KOPT-K1 (cell line): Measurements from ENCODE around the gene RGS6.

ENCODE experiments used
- H3K27ac ChIP-seq: fragments of 200-600 bp; sonication (generic); 2 replicates; pipeline ENCODE4 v1.5.1; 2016; ENCODE audit warnings: antibody characterized with exemption, mild to moderate bottlenecking, low read depth, low read length; ENCODE audit not compliant: poor library complexity, severe bottlenecking
- H3K36me3 ChIP-seq: fragments of 200-600 bp; sonication (generic); 2 replicates; pipeline ENCODE4 v1.5.1; 2017; ENCODE audit warnings: antibody characterized with exemption, mild to moderate bottlenecking, low read length, moderate library complexity; ENCODE audit not compliant: insufficient read depth
- H3K9me3 ChIP-seq: fragments of 200-600 bp; sonication (generic); 2 replicates; pipeline ENCODE4 v1.5.1; 2017; ENCODE audit warnings: antibody characterized with exemption, low read length, mild to moderate bottlenecking; ENCODE audit not compliant: insufficient read depth, poor library complexity, severe bottlenecking

The RGS6 gene

DNA sequence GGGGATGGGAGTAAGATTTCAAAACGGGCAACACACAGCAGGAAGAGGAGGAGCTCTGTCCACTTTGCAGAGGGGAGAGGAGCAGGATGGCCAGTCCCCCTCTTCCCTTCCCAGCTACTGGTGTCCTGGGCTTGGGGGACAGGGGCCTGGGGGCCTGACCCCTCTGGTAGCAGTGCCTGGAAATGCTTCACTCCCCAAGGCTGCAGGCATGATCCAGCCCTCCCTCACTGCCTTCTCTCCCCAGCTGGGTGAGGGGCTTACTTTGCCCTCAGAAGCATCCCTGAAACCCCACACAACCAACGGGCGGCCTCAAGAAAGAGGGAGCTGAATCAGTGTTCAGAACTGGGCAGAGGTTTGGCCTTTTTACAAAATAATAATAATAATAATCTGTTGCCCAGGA, 682.1 kb downstream of the RGS6 start:
- Histone ChIP-seq H3K9me3 (no peaks in the 10 kb centered on the region), H3K27ac (no peak overlapping the region)

DNA sequence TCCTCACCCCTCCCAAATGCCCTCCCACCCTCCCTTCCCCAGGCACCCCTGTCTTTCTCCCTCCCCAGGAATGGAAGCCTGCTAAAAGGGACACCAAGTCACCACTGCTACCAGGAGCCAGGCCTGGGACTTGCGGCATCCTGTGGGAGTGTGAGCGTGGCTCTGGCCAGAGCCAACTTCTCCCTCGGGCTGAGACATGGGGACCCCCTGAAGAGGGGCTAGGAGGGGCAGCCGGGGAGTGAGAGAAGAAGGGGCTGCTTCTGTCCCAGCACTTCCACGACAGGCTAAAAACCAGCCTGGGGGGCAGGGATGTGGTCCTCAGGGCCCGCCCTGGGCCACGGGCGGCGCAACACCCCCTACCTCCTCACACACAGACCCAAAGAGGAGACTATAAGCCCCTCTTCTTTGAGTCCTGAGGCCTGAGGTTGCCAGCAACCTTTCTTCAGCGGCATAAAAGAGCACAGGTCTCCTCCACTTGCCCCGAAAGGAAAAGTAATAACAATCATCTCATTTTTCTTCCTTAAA, 682.7 kb downstream of the RGS6 start:
- H3K27ac ChIP-seq = no peak overlapping the region

More for the DNA sequence above, 682.1 kb downstream of the RGS6 start:
- H3K36me3 ChIP-seq = no peaks in the 10 kb centered on the region

DNA sequence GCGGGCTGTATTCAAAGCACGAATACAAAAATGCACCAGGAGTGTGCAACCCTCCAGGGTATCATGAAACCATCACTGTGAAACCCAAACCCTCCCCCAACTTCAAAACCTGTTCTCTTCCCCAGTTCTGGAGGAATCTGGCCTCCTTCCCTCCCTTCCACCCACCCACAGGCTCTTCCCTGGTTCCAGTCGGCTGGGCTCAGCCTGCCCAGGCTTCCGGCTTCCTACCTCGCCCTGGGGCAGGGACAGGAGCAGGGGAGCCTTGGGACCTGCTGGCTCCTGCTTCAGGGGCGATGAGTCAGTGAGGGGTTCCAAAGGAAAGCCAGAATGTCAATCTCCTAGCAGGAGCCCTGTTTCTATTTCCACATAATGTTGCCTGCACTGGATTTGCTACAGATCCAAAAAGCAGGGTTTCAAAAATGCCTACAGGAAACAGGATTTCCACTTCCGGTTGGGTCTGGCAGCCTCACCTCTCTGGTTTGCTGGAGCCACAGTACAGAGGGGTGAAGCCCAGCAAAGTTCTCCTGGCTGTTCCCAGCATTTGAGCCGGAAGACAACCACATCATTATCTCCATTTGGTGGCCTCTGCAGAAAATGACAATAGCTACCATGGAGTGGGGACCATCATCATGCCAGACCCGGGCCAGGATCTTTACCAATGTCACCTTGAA, 683.4 kb downstream of the RGS6 start:
- Histone ChIP-seq H3K27ac (no peak overlapping the region), H3K9me3 (no peaks in the 10 kb centered on the region), H3K36me3 (no peaks in the 10 kb centered on the region)

More for the DNA sequence above, 682.7 kb downstream of the RGS6 start:
- H3K9me3 ChIP-seq = no peaks in the 10 kb centered on the region
- H3K36me3 ChIP-seq = no peaks in the 10 kb centered on the region
